ENCODE data around the gene BCL11B. TPM values are rescaled to one million over a fixed set of nuclear protein-coding genes. Genes with fewer than 3 reads are reported as not detected.
A peak's percentile ranks its signal among the peaks of the same experiment; 100 is the strongest.

BCL11B gene
- total RNA-seq, result 0.85 TPM

DNA sequence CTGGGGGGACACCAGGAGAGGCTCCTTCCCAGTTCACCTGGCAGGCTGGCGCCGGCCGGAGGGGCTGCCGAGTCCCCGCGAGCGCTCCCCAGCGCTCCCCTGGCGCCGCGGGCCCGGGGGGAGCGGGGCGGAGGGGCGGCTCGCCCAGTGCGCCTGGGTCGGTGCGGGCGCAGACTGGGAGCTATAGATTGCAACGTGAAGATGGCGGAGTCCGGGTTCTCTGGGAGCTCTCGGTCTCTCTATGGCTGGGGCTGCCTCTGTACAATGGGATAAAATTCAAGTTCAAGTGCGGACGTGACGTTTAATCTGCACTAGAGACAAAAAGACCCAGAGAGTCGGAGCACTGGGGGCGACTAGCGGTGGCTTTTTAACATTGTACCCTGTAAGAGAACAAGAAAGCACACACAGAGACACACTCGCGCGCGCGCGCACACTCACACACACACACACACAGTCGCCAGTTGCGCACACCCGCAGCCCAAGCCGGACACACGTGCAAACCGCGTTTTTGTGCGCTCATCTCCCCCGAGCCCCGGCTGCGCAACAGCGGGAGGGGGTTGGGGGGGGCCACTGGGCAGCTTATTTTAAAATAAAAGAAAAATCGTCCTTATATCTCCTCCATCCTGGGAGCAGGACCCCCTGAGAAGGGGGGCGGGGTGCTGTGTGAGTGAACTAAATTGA, at the start of gene BCL11B:
Gene BCL11B (minus strand): TSS at position 247 of the 681 bp plus-strand sequence. CDS start 979 bp downstream, outside the sequence.
- intact Hi-C loops (cut with DNase I), result no loop called here
- DNase-seq (ENCODE audit: low spot score) (peak; percentile 77), ATAC-seq (peak; percentile 69)

DNA sequence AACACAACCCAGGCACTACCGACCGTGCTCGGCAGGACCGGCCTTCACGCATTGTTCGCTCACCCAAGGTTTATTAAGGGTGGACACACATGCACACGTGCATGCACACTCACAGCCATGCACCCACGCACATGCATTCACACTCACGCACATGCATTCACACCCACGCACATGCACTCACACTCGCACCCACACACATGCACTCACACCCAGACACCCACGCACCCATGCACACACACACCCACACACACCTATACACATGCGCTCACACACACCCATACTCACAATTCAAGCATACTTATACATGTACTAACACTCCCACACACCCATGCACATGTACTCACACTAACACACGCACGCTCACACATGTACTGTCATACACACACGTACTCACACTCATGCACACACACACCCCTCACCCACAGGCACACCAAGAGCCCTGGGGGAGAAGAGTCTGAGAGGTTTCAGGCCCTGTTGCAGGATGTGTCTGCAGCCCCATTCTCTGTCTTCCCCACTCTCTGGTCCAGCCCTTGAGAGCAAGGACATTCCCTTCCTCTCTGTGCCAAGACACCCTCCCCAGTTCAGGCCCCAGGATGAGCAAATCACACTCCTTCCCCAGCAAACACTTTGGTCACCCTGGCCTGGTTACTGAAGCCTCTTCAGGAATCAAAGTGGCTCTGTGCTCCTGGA, 49.4 kb upstream of the BCL11B start:
- no peak for DNase-seq (ENCODE audit: low spot score)
- intact Hi-C loops (cut with DNase I), result no loop called here

DNA sequence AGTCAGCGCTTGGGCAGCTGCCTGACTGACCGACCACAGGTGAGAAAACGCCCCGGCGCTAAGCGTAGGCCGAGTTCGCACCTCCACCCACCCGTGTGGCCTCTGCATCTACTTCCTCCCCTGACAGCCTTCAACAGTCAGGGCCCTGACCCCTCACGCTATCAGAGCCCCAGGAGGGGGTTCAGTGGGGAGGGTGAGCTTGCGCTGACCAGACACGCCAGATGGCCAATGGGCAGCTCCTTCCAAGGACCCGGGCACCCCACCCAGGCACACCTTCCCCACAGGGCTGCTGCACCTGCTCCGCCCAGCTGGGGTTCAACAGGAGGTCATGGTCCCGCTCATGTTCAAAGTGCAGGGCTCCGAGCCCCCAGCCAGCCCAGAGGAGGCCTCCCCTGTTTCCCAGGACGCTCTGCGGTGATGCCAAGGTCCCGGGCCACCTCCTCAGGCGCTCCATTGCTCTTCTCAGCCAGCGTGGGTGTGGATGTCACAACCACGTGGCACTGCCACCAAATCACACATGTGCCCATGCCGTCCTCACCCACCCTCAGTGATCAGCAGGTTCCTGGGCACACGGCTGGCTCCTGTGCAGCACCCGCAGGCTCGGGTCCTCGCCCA, 48.7 kb upstream of the BCL11B start:
- ATAC-seq, result no peak
- DNase-seq (ENCODE audit: low spot score), result no peak
- intact Hi-C loops (cut with DNase I), result no loop called here

More for the DNA sequence above, 49.4 kb upstream of the BCL11B start:
- no peak for ATAC-seq

DNA sequence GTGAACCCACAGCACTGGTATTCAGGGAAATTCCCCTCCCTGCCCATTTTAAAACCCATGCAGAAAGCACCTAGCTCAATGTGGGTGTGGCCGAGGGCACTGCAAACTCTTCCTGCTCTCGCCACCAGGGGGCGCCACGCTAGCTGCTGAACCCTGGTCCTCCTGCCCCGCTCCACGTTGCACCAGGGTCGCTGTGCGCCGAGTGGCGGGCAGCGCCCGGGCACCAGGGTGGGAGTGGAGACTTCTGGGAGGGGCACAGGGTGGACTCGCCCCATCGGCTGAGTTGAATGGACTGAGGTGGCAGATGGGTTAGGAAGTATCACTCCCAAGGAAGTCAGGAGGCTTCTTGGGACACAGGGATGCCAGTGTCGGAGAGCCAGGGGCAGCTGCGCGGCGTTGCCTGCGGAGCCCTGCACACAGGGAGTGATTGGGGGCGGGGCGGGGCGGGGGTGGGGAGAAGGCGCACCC, 48.1 kb upstream of the BCL11B start:
- peak; percentile 51 for ATAC-seq
- intact Hi-C loops (cut with DNase I), result no loop called here
- peak; percentile 70 for DNase-seq (ENCODE audit: low spot score)

DNA sequence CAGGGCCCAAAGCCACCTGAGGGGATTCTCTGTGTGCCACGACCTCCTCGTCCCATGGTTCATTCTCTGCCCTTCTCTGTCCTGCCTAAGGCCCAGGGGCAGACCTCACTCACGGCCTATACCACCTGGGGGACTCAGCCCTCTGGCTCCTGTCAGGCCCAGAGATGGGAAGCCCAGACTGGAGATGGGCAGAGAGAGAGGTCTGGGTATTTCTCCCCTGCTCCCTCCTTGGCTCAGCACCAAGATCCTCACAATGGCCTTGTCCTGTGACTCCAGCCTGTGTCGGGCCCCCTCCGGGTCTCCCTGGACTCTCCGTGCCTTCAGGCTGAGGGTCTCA, 46.9 kb upstream of the BCL11B start:
- DNase-seq (ENCODE audit: low spot score), result no peak
- ATAC-seq, result no peak
- intact Hi-C loops (cut with DNase I), result no loop called here

DNA sequence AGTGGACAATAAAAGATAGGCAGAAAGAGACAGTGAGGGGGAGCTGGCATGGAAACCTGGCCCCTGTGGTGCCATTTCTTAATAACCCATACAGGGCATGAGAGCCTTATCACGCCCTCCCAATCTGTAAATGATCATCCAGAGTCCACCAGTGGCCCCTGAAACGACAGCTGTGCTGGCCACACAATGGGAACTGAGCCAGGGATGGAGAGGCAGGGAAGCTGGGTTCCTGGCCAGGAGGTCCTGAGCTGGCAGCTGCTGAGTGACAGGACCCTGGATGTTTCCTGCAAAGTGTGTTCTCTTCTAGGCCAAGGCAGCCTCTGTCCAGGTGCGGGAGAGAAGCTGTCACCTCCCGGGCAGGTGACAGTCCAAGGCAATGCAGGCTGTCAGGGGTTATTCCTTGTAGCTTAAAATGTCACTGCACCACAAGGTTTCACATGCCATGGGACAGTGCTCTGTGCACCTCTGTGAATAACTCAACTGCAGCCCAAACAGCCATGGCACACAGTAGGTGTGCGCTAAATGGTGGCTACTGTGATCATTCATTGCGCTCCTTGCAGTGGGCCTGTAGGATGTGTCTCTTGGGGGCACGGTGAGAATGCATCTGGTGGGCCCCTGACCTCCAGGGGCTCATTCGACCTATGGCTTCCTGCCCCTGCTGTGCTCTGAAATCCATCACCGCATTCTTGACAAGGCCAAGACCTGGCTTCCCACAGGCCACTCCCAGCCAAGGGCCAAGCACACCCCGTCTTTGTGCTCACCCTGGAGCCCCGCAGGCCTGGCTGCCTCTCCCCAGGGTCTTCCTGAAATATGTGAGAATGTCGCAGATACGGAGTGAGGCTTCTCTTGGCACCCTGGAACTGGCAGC, 46.3 kb upstream of the BCL11B start:
- no peak for ATAC-seq
- no peak for DNase-seq (ENCODE audit: low spot score)
- intact Hi-C loops (cut with DNase I), result no loop called here

DNA sequence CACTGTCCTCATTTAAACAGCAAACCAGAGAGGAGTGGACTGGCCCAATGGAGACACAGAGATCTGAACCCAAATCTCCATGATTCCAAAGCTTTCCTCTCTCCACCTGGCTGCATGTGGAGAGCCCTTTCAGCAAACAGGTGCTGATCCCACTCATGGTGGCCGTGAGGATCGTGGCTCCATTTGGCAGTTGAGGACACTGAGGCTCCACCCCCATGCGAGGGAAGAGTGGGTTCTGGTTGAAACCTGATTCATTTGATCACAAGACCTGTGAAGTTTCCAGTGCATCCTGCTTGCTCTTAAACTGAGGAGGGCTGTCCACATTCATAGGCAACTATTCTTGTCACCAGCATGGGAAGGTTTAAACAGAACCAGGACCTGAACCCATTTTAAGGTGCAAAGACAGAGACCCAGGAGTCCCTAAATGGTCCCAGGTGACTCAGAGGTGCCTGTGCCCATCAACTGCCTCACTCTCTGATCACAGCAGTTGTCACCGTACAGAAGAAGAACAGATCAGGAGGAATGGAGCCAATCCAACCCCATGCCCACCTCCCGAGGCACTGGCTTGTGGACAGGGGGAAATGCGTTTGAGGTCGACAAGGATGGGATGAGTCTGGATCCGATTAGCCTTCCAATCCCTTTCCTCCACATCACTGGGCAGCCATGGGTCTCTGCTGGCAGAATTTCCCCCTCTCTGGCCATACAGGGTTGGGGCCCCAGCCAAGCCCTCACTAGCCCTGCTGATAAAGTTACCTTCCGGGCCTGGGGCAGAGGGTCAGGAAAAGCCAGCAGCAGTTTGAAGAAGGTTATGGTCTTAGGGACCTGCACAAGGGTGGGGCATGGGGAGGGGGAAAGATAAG, 45.5 kb upstream of the BCL11B start:
- DNase-seq (ENCODE audit: low spot score), result no peak
- no peak for ATAC-seq
- intact Hi-C loops (cut with DNase I), result no loop called here

DNA sequence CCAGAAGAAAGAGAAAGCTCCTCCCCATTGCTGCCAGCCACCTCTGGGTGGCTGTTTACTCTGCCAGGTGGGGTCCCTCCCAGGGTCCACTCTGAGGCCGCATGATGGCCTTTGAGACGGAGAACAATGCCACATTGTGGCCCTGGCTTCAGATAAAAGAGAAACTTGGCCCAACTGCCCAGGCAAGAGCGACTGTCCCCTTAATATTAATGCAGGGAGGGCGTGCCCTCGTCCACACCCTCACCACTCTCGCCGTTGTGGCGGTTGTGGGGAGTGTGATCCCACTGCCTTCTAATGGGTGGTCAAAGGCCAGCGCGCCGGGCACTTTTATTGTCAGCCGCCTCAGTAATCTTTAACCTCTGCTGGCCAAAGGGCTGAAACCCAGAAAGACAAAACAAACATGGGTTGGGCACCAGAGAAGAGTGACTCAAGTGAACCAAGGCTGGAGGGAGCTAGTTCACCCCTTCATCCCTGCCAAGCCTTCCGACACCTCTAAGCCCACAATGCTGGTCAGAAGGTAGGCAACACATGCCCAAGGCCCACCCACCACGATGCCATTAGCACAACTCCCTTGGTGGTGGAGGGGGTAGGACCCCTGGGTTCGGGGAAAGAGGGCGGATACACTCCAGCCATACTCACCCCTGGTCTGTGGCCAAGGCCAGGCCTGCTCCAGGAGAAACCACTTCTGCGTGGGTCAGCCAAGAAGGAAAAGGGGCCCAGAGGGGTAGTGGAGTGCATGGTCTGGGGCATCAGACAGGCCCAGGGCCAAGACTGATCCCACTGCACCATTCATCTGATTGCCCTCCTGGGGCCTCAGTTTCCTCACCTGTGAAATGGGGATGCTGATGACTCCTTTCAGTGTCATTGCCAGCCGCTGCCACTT, 44.5 kb upstream of the BCL11B start:
- intact Hi-C loops (cut with DNase I), result no loop called here
- no peak for DNase-seq (ENCODE audit: low spot score)
- ATAC-seq, result no peak

DNA sequence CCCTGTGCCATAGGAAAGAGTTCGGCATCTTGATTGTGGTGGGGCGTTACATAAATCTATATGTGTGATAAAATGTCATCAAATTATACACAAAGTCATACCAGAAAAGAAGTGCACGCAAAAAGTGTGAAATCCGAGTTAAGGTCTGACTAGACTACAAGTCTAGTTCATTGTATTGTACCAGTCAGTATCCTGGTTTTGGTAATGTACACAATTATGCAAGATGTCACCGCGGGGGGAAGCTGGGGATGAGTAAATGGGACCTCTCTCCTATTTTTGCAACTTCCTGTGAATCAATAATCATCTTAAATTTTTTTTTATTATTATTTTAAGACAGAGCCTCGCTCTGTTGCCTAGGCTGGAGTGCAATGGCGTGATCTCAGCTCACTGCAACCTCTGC, 43.2 kb upstream of the BCL11B start:
- intact Hi-C loops (cut with DNase I), result no loop called here
- ATAC-seq, result no peak
- no peak for DNase-seq (ENCODE audit: low spot score)

DNA sequence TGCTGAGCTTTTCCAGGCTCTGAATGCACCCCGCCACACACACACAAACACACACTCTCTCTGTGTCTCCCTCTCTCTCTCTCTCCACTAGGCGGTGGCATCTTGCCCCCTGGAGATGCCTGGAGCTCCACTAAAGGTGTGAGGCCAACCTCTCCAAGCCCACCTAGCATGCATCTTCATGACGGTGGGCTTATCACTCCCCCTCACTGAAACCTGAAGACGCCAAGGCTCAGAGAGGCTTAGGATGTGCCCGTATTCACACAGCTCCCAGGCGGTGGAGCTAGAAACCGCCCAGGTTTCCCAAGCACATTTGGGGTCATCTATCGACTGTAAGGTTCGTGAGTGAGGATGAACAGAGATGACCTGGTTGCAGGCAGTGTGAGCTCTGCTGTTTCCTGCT, 42.6 kb upstream of the BCL11B start:
- ATAC-seq (no peak), DNase-seq (ENCODE audit: low spot score) (no peak)
- intact Hi-C loops (cut with DNase I), result no loop called here

DNA sequence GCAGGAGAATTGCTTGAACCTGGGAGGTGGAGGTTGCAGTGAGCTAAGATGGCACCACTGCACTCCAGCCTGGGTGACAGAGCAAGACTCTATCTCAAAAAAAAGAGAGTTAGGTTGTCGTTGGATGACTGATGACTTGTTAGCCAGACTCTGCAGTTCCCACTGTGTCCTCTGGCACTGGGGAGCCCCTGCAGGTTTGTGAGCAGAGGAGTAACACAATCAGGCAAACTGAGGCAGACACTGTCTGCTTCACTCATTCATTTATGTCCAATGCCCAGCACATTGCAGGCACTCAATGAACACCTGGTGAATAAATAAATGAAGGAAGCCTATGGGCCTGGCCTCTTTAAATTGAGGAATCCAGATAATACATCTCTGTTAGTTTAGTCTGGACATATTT, 41.2 kb upstream of the BCL11B start:
- intact Hi-C loops (cut with DNase I), result no loop called here
- ATAC-seq, result no peak
- DNase-seq (ENCODE audit: low spot score), result no peak

DNA sequence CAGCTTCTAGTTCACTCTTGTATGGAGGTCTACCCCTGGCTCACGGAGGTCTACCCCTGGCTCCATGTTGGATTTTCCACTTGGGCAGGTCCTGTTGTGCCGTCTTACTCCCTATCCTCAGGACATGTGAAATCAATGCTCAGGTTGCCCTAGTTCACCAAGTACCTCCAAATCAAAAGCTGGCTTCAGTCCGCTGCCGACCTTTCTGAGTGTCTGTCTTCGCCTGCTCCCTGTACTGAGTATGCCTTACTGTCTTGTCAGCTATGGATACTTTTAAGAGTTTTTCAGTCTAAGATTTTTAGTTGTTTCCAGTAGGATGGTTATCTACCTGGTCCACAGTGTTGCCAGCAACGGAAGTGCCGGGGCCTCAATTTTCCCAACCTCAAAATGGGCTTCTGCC, 40.1 kb upstream of the BCL11B start:
- intact Hi-C loops (cut with DNase I), result no loop called here
- DNase-seq (ENCODE audit: low spot score) (no peak), ATAC-seq (no peak)

DNA sequence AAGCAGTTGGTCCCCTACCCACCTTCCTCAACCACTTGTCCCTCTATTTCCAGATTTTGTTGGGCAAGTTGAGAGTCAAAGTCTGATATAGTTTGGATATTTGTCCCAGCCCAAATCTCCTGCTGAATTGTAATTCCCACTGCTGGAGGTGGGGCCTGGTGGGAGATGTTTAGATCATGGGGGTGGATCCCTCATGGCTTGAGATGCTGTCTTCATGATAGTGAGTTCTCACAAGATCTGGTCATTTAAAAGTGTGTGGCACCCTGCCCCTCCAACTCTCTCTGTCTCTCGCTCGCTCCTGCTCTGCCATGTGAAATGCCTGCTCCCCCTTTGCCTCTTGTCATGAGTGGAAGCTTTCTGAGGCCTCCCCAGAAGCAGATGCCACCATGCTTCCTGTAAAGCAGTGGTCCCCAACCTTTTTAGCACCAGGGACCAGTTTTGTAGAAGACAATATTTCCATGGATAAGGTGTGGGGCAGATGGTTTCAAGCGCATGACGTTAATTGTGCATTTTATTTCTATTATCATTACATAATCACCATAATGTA, 37.3 kb upstream of the BCL11B start:
- no peak for DNase-seq (ENCODE audit: low spot score)
- intact Hi-C loops (cut with DNase I), result no loop called here

DNA sequence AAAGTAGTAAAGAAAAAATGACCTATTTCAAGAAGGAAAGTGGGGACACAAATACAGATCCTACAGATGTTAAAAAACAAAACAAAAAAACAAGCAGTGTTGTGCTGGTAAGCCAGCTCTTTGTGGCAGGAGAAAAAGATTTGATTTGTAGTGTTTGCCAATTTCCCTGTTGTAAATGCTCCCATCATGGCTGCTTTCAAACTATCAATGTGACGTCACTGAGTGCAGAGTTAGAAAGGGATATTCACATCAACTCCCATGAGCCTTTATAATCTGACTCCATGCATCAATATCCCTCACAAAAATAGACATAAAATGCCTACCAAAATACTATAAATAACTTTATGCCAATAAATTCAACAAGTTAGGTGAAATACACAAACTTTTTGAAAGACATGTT, 32.2 kb upstream of the BCL11B start:
- DNase-seq (ENCODE audit: low spot score), result no peak
- ATAC-seq, result no peak
- intact Hi-C loops (cut with DNase I), result no loop called here

More for the DNA sequence above, 37.3 kb upstream of the BCL11B start:
- no peak for ATAC-seq

DNA sequence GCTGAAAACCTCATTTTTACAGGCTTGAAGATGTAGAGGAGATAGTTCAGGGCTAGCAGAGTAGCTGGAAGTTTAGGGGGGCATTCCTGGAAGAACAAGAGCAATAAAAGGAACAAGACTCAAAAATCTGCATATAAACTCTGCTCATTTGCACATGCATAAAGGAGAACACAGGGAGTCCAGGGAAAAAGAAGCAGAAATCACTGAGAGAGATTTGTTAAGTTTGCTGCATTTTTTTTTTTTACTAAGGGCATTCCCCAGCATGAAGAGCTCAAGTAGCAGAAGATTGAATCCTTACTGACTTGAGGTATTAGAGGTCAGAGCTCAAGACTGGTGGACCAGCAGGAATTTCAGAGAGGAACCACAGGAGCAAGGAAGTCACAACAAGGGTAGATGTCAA, 28.2 kb upstream of the BCL11B start:
- intact Hi-C loops (cut with DNase I), result no loop called here
- ATAC-seq, result no peak
- no peak for DNase-seq (ENCODE audit: low spot score)

DNA sequence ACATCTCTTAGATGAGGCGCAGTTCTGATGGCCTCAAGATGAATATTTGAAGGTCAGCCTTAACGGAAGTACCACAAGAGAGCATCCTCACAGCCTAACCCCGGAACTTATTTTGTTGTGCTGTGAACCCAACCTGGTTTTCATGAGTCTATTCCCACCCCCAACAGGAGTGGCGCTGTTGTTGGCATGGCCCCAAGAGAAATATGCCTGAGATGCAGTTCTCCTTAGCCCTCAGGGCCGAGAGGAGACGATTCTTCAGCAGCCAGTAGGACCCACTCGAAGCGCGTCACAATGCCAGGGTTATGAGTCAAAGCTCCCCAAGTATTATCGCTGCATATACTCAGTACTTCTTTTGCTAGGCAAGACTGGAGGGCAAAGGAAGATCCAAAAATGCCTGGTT, 24.5 kb upstream of the BCL11B start:
- DNase-seq (ENCODE audit: low spot score) (no peak), ATAC-seq (no peak)
- intact Hi-C loops (cut with DNase I), result no loop called here

DNA sequence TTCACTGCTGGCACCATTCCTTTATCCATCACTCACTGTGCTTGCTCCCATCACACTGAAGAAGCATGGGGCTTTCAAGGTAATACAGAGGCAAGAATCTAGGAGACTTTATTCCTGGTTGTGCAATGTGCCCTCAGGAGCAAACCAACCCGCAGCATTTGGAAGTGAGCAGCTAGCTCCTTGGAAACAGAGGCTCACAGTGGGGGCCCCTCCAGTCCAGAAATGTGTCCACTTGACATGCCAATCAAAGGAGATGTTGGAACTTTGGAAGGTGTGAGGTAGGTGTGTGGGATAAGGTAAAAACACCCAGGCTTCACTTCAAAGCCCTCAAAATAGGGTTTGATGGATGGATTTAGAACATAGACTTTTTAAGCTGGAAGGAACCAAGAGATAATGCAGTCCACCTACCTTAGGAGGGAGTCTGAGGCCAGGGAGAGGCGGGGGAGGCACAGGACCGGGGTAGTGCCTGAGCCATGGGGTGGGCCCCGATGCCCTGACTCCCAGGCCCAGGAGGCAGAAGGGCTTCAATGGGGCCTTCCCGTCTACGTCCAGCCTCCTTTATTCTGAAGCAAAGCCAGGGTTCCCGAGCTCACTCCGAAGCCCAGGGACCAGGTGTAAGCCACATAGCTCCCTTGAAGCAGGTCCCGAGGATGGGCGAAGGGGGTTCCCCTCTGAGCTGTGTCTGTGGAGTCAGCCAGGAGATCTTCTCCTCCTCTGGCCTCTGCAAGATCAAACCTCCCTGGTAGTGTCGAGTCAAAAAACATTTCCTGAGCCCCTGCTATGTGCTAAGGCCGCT, 17.6 kb upstream of the BCL11B start:
- DNase-seq (ENCODE audit: low spot score) (no peak), ATAC-seq (no peak)
- intact Hi-C loops (cut with DNase I), result no loop called here
